Measurements from ENCODE around the gene GARS1. TPM values are rescaled to one million over a fixed set of nuclear protein-coding genes. Genes with fewer than 3 reads are reported as not detected.

Gene GARS1
- total RNA-seq, 2 experiments from 2014 or later, result 178 to 375 TPM

GRCh38 chr7:30668102-30668501 lies 73.4 kb downstream of the GARS1 start:
- Histone ChIP-seq H3K9me3 (ENCODE audit: low read length) (no peaks in the 10 kb centered on the region), H3K4me2 (ENCODE audit: low read length) (no peak overlapping the region), H3K4me3 (ENCODE audit: low read depth, low read length, poor library complexity, severe bottlenecking) (no peak overlapping the region), H2AFZ (ENCODE audit: low read length) (no peak overlapping the region), H3K9me2 (ENCODE audit: insufficient read depth, low read length) (no peaks in the 10 kb centered on the region), H3K36me3 (ENCODE audit: insufficient read depth, low read length) (no peaks in the 10 kb centered on the region), H3K4me1 (ENCODE audit: insufficient read depth, low read length, poor library complexity, severe bottlenecking) (no peaks in the 10 kb centered on the region), H3K79me2 (ENCODE audit: insufficient read depth, low read depth, low read length) (no peaks in the 10 kb centered on the region), H4K20me1 (ENCODE audit: insufficient read depth, low read length) (no peaks in the 10 kb centered on the region), H3K27ac (ENCODE audit: low read depth, low read length, poor library complexity, severe bottlenecking) (no peak overlapping the region)
- ChIA-PET POLR2A (interaction anchor here (0.6 to 1.3 kb wide), 2 partner anchors 17 to 251 kb away, joined by 4 to 6 read pairs; no protein-coding TSS in a partner anchor), CTCF (ENCODE audit: unreplicated experiment) (no interaction called here)
- BruUV-seq (replicated peaks), result no TSS peak
- DNase-seq (ENCODE audit: low spot score), result no peak
- intact Hi-C loops (cut with micrococcal nuclease; ENCODE audit: unreplicated experiment), result no loop called here
- TF ChIP-seq EZH2phosphoT487 (IDR thresholded peaks at IDR 0.05; ENCODE audit: borderline replicate concordance, low read depth, low read length) (no peak), CTCF (conservative IDR thresholded peaks at IDR 0.05; ENCODE audit: low read length) (no peak)

- H3K9me2 ChIP-seq (ENCODE audit: insufficient read depth, low read length), result no peaks in the 10 kb centered on the region
- H3K4me1 ChIP-seq (ENCODE audit: insufficient read depth, low read length, poor library complexity, severe bottlenecking), result no peaks in the 10 kb centered on the region
- no peaks in the 10 kb centered on the region for H3K36me3 ChIP-seq (ENCODE audit: insufficient read depth, low read length)
- H3K27ac ChIP-seq (ENCODE audit: low read depth, low read length, poor library complexity, severe bottlenecking), result no peak overlapping the region
- H3K79me2 ChIP-seq (ENCODE audit: insufficient read depth, low read depth, low read length), result no peaks in the 10 kb centered on the region
- H3K9me3 ChIP-seq (ENCODE audit: low read length), result no peaks in the 10 kb centered on the region
- TF ChIP-seq CTCF (conservative IDR thresholded peaks at IDR 0.05; ENCODE audit: low read length) (no peak), EZH2phosphoT487 (IDR thresholded peaks at IDR 0.05; ENCODE audit: borderline replicate concordance, low read depth, low read length) (no peak)
- no peak overlapping the region for H2AFZ ChIP-seq (ENCODE audit: low read length)
- H3K4me2 ChIP-seq (ENCODE audit: low read length), result no peak overlapping the region
- intact Hi-C loops (cut with micrococcal nuclease; ENCODE audit: unreplicated experiment), result no loop called here
- ChIA-PET POLR2A (interaction anchor here (0.6 to 0.8 kb wide), 2 partner anchors 150 to 294 kb away, joined by 3 to 4 read pairs; no protein-coding TSS in a partner anchor), CTCF (ENCODE audit: unreplicated experiment) (no interaction called here)
- BruUV-seq (replicated peaks), result no TSS peak
- no peak overlapping the region for H3K4me3 ChIP-seq (ENCODE audit: low read depth, low read length, poor library complexity, severe bottlenecking)
- no peaks in the 10 kb centered on the region; the same call in 1 of the 2 replicates for H4K20me1 ChIP-seq (ENCODE audit: insufficient read depth, low read length)
- peak; percentile 33 for DNase-seq (ENCODE audit: low spot score)
These were observed 77.3 kb downstream of the GARS1 start for GRCh38 chr7:30671793-30672465.

GRCh38 chr7:30674420-30674819 lies 79.7 kb downstream of the GARS1 start:
- H3K9me3 ChIP-seq (ENCODE audit: low read length), result no peaks in the 10 kb centered on the region
- no peak for DNase-seq (ENCODE audit: low spot score)
- no peaks in the 10 kb centered on the region for H3K36me3 ChIP-seq (ENCODE audit: insufficient read depth, low read length)
- H3K27ac ChIP-seq (ENCODE audit: low read depth, low read length, poor library complexity, severe bottlenecking), result no peak overlapping the region
- intact Hi-C loops (cut with micrococcal nuclease; ENCODE audit: unreplicated experiment), result loop anchor here (1.0 kb wide), 1 partner anchor 22 kb away; no protein-coding TSS in a partner anchor
- H3K4me3 ChIP-seq (ENCODE audit: low read depth, low read length, poor library complexity, severe bottlenecking), result no peak overlapping the region
- TF ChIP-seq EZH2phosphoT487 (IDR thresholded peaks at IDR 0.05; ENCODE audit: borderline replicate concordance, low read depth, low read length) (no peak), CTCF (conservative IDR thresholded peaks at IDR 0.05; ENCODE audit: low read length) (no peak)
- BruUV-seq (replicated peaks), result no TSS peak
- H4K20me1 ChIP-seq (ENCODE audit: insufficient read depth, low read length), result no peaks in the 10 kb centered on the region; the same call in 1 of the 2 replicates
- POLR2A ChIA-PET, result no interaction called here
- H3K4me1 ChIP-seq (ENCODE audit: insufficient read depth, low read length, poor library complexity, severe bottlenecking), result no peaks in the 10 kb centered on the region
- no peaks in the 10 kb centered on the region for H3K79me2 ChIP-seq (ENCODE audit: insufficient read depth, low read depth, low read length)
- CTCF ChIA-PET (ENCODE audit: unreplicated experiment), result no interaction called here
- H3K9me2 ChIP-seq (ENCODE audit: insufficient read depth, low read length), result no peaks in the 10 kb centered on the region
- no peak overlapping the region for H2AFZ ChIP-seq (ENCODE audit: low read length)
- H3K4me2 ChIP-seq (ENCODE audit: low read length), result no peak overlapping the region
